Activated T-cell treated with anti-CD3 and anti-CD28 coated beads, Interleukin-2, amount 50 U/mL, for 24 hours (primary cell): Measurements from ENCODE around the gene TFIP11.

ENCODE experiments used
- DNase-seq: peaks from one replicate; pipeline ENCODE4 v3.0.0-alpha.2; 2020
- H3K27ac Mint-ChIP-seq: 2 replicates; pipeline ENCODE4 v1.8.0; 2020; ENCODE audit warnings: mild to moderate bottlenecking, mixed read lengths
- H3K27me3 Mint-ChIP-seq: 2 replicates; pipeline ENCODE4 v1.8.0; 2020; ENCODE audit warnings: mixed read lengths
- H3K36me3 Mint-ChIP-seq: 2 replicates; pipeline ENCODE4 v1.8.0; 2020; ENCODE audit warnings: low read depth, mixed read lengths
- H3K4me1 Mint-ChIP-seq: 2 replicates; pipeline ENCODE4 v1.8.0; 2020; ENCODE audit warnings: low read depth, mixed read lengths
- H3K4me3 Mint-ChIP-seq: 2 replicates; pipeline ENCODE4 v1.8.0; 2020; ENCODE audit warnings: mild to moderate bottlenecking, moderate library complexity, mixed read lengths
- H3K9me3 Mint-ChIP-seq: 2 replicates; pipeline ENCODE4 v1.8.0; 2020; ENCODE audit warnings: mixed read lengths

TFIP11 gene

GRCh38 chr22:26482161-26482560, 30.1 kb downstream of the TFIP11 start:
- peaks cover 66% of the 10 kb centered on the region for H3K36me3 Mint-ChIP-seq
- peak overlapping the region; percentile 96 for H3K4me3 Mint-ChIP-seq
- no peak for DNase-seq
- H3K27me3 Mint-ChIP-seq: no peaks in the 10 kb centered on the region
- H3K4me1 Mint-ChIP-seq: peaks cover 75% of the 10 kb centered on the region
- no peaks in the 10 kb centered on the region for H3K9me3 Mint-ChIP-seq
- H3K27ac Mint-ChIP-seq: peak overlapping the region; percentile 98

- no peaks in the 10 kb centered on the region for H3K9me3 Mint-ChIP-seq
- H3K27me3 Mint-ChIP-seq: no peaks in the 10 kb centered on the region
- H3K4me3 Mint-ChIP-seq: peak overlapping the region; percentile 96
- H3K36me3 Mint-ChIP-seq: peaks cover 67% of the 10 kb centered on the region
- H3K4me1 Mint-ChIP-seq: peaks cover 80% of the 10 kb centered on the region
- peak overlapping the region; percentile 98 for H3K27ac Mint-ChIP-seq
- no peak for DNase-seq
These were observed 30.6 kb downstream of the TFIP11 start for GRCh38 chr22:26481694-26482093.

- Mint-ChIP-seq H3K36me3 (peaks cover 68% of the 10 kb centered on the region), H3K4me3 (peak overlapping the region; percentile 96), H3K27me3 (no peaks in the 10 kb centered on the region), H3K27ac (peak overlapping the region; percentile 98), H3K4me1 (peaks cover 79% of the 10 kb centered on the region), H3K9me3 (no peaks in the 10 kb centered on the region)
- DNase-seq: no peak
These were observed 31.1 kb downstream of the TFIP11 start for GRCh38 chr22:26481112-26481693.

- Mint-ChIP-seq H3K4me3 (peak overlapping the region; percentile 96), H3K27me3 (no peaks in the 10 kb centered on the region), H3K36me3 (peaks cover 64% of the 10 kb centered on the region), H3K4me1 (peaks cover 73% of the 10 kb centered on the region), H3K9me3 (no peaks in the 10 kb centered on the region), H3K27ac (peak overlapping the region; percentile 98)
- no peak for DNase-seq
These were observed 31.7 kb downstream of the TFIP11 start for GRCh38 chr22:26480611-26480932.

GRCh38 chr22:26479792-26480610, 32.3 kb downstream of the TFIP11 start:
- no peak for DNase-seq
- H3K4me1 Mint-ChIP-seq: peaks cover 68% of the 10 kb centered on the region
- no peaks in the 10 kb centered on the region for H3K9me3 Mint-ChIP-seq
- peak overlapping the region; percentile 96 for H3K4me3 Mint-ChIP-seq
- H3K27me3 Mint-ChIP-seq: no peaks in the 10 kb centered on the region
- H3K27ac Mint-ChIP-seq: peak overlapping the region; percentile 98
- peaks cover 69% of the 10 kb centered on the region for H3K36me3 Mint-ChIP-seq

GRCh38 chr22:26479043-26479791, 33.1 kb downstream of the TFIP11 start:
- Mint-ChIP-seq H3K9me3 (no peaks in the 10 kb centered on the region), H3K27me3 (no peaks in the 10 kb centered on the region), H3K4me1 (peaks cover 68% of the 10 kb centered on the region), H3K36me3 (peaks cover 73% of the 10 kb centered on the region), H3K4me3 (peak overlapping the region; percentile 96), H3K27ac (peak overlapping the region; percentile 68)
- no peak for DNase-seq

- no peak overlapping the region for H3K4me3 Mint-ChIP-seq
- H3K27ac Mint-ChIP-seq: peak overlapping the region; percentile 0
These were observed 34.9 kb downstream of the TFIP11 start for GRCh38 chr22:26477341-26477731.

GRCh38 chr22:26476705-26477340, 35.5 kb downstream of the TFIP11 start:
- H3K4me3 Mint-ChIP-seq: no peak overlapping the region
- no peaks in the 10 kb centered on the region for H3K9me3 Mint-ChIP-seq
- no peak for DNase-seq
- H3K4me1 Mint-ChIP-seq: peaks cover 53% of the 10 kb centered on the region
- H3K27ac Mint-ChIP-seq: peak overlapping the region; percentile 7
- no peaks in the 10 kb centered on the region for H3K27me3 Mint-ChIP-seq
- peaks cover 88% of the 10 kb centered on the region for H3K36me3 Mint-ChIP-seq

More at GRCh38 chr22:26477341-26477731, 34.9 kb downstream of the TFIP11 start:
- no peak for DNase-seq
- Mint-ChIP-seq H3K36me3 (peaks cover 83% of the 10 kb centered on the region), H3K4me1 (peaks cover 58% of the 10 kb centered on the region), H3K9me3 (no peaks in the 10 kb centered on the region), H3K27me3 (no peaks in the 10 kb centered on the region)

- H3K4me1 Mint-ChIP-seq: peaks cover 34% of the 10 kb centered on the region
- H3K36me3 Mint-ChIP-seq: peaks cover 92% of the 10 kb centered on the region
- no peaks in the 10 kb centered on the region for H3K27me3 Mint-ChIP-seq
- peak overlapping the region; percentile 20 for H3K27ac Mint-ChIP-seq
- DNase-seq: no peak
- H3K9me3 Mint-ChIP-seq: no peaks in the 10 kb centered on the region
- no peak overlapping the region for H3K4me3 Mint-ChIP-seq
These were observed 37.6 kb downstream of the TFIP11 start for GRCh38 chr22:26474682-26475081.

- Mint-ChIP-seq H3K4me1 (peaks cover 7% of the 10 kb centered on the region), H3K9me3 (no peaks in the 10 kb centered on the region), H3K4me3 (no peak overlapping the region), H3K27me3 (no peaks in the 10 kb centered on the region), H3K27ac (no peak overlapping the region), H3K36me3 (peaks cover 91% of the 10 kb centered on the region)
- DNase-seq: no peak
These were observed 40.8 kb downstream of the TFIP11 start for GRCh38 chr22:26471522-26471921.

- Mint-ChIP-seq H3K27ac (no peak overlapping the region), H3K36me3 (peaks cover 95% of the 10 kb centered on the region), H3K9me3 (no peaks in the 10 kb centered on the region), H3K4me3 (no peak overlapping the region), H3K27me3 (no peaks in the 10 kb centered on the region), H3K4me1 (peaks cover 7% of the 10 kb centered on the region)
- DNase-seq: no peak
These were observed 41.5 kb downstream of the TFIP11 start for GRCh38 chr22:26470807-26471206.

- no peaks in the 10 kb centered on the region for H3K27me3 Mint-ChIP-seq
- no peak overlapping the region for H3K4me3 Mint-ChIP-seq
- DNase-seq: no peak
- no peaks in the 10 kb centered on the region for H3K9me3 Mint-ChIP-seq
- H3K27ac Mint-ChIP-seq: no peak overlapping the region
- H3K4me1 Mint-ChIP-seq: no peaks in the 10 kb centered on the region
- peaks cover 96% of the 10 kb centered on the region for H3K36me3 Mint-ChIP-seq
These were observed 46.1 kb downstream of the TFIP11 start for GRCh38 chr22:26466196-26466595.

- no peak overlapping the region for H3K4me3 Mint-ChIP-seq
- H3K36me3 Mint-ChIP-seq: peaks cover 96% of the 10 kb centered on the region
- no peaks in the 10 kb centered on the region for H3K27me3 Mint-ChIP-seq
- H3K4me1 Mint-ChIP-seq: no peaks in the 10 kb centered on the region
- no peaks in the 10 kb centered on the region for H3K9me3 Mint-ChIP-seq
- DNase-seq: peak; percentile 12
- no peak overlapping the region for H3K27ac Mint-ChIP-seq
These were observed 48.0 kb downstream of the TFIP11 start for GRCh38 chr22:26464312-26464711.

GRCh38 chr22:26463688-26464087, 48.6 kb downstream of the TFIP11 start:
- no peaks in the 10 kb centered on the region for H3K27me3 Mint-ChIP-seq
- no peak overlapping the region for H3K27ac Mint-ChIP-seq
- H3K9me3 Mint-ChIP-seq: no peaks in the 10 kb centered on the region
- H3K4me3 Mint-ChIP-seq: no peak overlapping the region
- DNase-seq: peak; percentile 8
- H3K4me1 Mint-ChIP-seq: no peaks in the 10 kb centered on the region
- H3K36me3 Mint-ChIP-seq: peaks cover 96% of the 10 kb centered on the region
